PC-3 (cell line): ENCODE results near the gene RANBP1.

Experiments
- EZH2 ChIP-seq: fragments of 300-600 bp; sonication (generic); IDR thresholded peaks from one replicate; pipeline ENCODE4 v1.6.1; 2017; ENCODE audit warnings: antibody characterized with exemption, mild to moderate bottlenecking, low read length; ENCODE audit not compliant: unreplicated experiment
- TF ChIP-seq, protein P1 (sequence below): fragments of 300-600 bp; sonication (generic); conservative IDR thresholded peaks from 2 replicates; pipeline ENCODE4 v1.5.1; 2017; ENCODE audit warnings: antibody characterized with exemption, low read depth, mild to moderate bottlenecking, low read length

DNA sequence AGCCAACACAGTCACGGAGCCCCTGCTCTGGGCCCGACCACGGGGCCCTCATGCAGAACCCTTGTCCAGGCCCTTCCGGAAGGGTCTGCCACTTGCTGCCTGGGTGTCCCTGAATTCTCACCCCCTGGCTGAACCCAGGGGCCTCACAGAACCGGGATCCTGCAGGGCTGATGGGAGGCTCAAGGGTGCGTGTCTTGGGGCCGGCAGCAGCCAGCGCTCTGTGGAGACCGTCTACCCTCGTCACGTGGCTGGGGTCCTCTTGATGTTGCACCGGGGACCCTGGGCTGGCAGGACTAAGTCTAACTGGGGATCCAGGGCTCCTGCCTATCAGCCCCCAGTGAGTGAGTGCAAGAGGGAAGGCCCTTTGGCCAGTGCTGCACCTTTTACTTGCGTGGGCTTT, 54.3 kb downstream of the RANBP1 start:
- TF ChIP-seq, protein P1, sequence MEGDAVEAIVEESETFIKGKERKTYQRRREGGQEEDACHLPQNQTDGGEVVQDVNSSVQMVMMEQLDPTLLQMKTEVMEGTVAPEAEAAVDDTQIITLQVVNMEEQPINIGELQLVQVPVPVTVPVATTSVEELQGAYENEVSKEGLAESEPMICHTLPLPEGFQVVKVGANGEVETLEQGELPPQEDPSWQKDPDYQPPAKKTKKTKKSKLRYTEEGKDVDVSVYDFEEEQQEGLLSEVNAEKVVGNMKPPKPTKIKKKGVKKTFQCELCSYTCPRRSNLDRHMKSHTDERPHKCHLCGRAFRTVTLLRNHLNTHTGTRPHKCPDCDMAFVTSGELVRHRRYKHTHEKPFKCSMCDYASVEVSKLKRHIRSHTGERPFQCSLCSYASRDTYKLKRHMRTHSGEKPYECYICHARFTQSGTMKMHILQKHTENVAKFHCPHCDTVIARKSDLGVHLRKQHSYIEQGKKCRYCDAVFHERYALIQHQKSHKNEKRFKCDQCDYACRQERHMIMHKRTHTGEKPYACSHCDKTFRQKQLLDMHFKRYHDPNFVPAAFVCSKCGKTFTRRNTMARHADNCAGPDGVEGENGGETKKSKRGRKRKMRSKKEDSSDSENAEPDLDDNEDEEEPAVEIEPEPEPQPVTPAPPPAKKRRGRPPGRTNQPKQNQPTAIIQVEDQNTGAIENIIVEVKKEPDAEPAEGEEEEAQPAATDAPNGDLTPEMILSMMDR = no peak
- no peak for TF ChIP-seq EZH2
